CD4-positive, alpha-beta T cell (primary cell): ENCODE measurements around the gene SRGAP1. TPM values are rescaled to one million over a fixed set of nuclear protein-coding genes. Genes with fewer than 3 reads are reported as not detected.

ENCODE experiments used
- ATAC-seq: fragments of 200-7000 bp; cut with Tn5 transposase; one replicate; pipeline ENCODE4 v1.10.0; 2022; ENCODE audit warnings: mild to moderate bottlenecking; ENCODE audit not compliant: poor library complexity
- CTCF ChIA-PET: fragments of 350-600 bp; sonication (Branson Sonifier 250); formaldehyde crosslinking; loops from one replicate; lab custom pipeline; 2021; ENCODE audit warnings: antibody characterized with exemption, inconsistent platforms; lab: Charles Lee
- POLR2A ChIA-PET: fragments of 350-600 bp; sonication (Branson Sonifier 250); formaldehyde crosslinking; loops from one replicate; lab custom pipeline; 2021; ENCODE audit warnings: antibody characterized with exemption, inconsistent platforms; lab: Charles Lee
- DNase-seq, 14 experiments: peaks; one replicate each; pipeline ENCODE4 v3.0.0-alpha.2; 2013 to 2020; ENCODE audit warnings: mixed read lengths in 2 of 14
- H3K27ac ChIP-seq, 2 donors: one replicate each; pipeline versions ENCODE4 v1.5.1 to v1.7.0; 2013; ENCODE audit warnings: low read length in 2 of 2, low read depth in 1 of 2, mild to moderate bottlenecking in 1 of 2
- H3K27me3 ChIP-seq, 2 experiments: 1 replicate in 1 of 2; 2 replicates in 1 of 2; pipeline versions ENCODE4 v1.6.1 to v1.7.0; 2013; ENCODE audit warnings: low read length in 2 of 2, control low read depth in 1 of 2, mild to moderate bottlenecking in 1 of 2, moderate library complexity in 1 of 2; ENCODE audit not compliant: insufficient read depth in 2 of 2, control insufficient read depth in 1 of 2
- H3K36me3 ChIP-seq: one replicate; pipeline ENCODE4 v1.6.1; 2013; ENCODE audit warnings: low read length, control low read depth; ENCODE audit not compliant: insufficient read depth
- H3K4me1 ChIP-seq: one replicate; pipeline ENCODE4 v1.6.1; 2013; ENCODE audit warnings: low read length, control low read depth; ENCODE audit not compliant: insufficient read depth
- H3K4me3 ChIP-seq: one replicate; pipeline ENCODE4 v1.5.1; 2013; ENCODE audit warnings: mild to moderate bottlenecking, low read length, moderate library complexity
- H3K9me3 ChIP-seq, 2 experiments: 1 replicate in 1 of 2; 2 replicates in 1 of 2; pipeline versions ENCODE4 v1.6.1 to v1.7.0; 2013; ENCODE audit warnings: low read length in 2 of 2, mild to moderate bottlenecking in 2 of 2, control low read depth in 1 of 2, moderate library complexity in 1 of 2; ENCODE audit not compliant: control insufficient read depth in 1 of 2, insufficient read depth in 1 of 2
- H3K27ac Mint-ChIP-seq: one replicate; pipeline ENCODE4 v1.8.0; 2020; ENCODE audit warnings: mixed read lengths
- H3K27me3 Mint-ChIP-seq: one replicate; pipeline ENCODE4 v1.8.0; 2021; ENCODE audit warnings: mixed read lengths
- H3K36me3 Mint-ChIP-seq: one replicate; pipeline ENCODE4 v1.8.0; 2021; ENCODE audit warnings: low read depth, mixed read lengths
- H3K4me1 Mint-ChIP-seq: one replicate; pipeline ENCODE4 v1.8.0; 2021; ENCODE audit warnings: low read depth, mixed read lengths
- H3K4me3 Mint-ChIP-seq: one replicate; pipeline ENCODE4 v1.8.0; 2020; ENCODE audit warnings: mild to moderate bottlenecking, mixed read lengths
- H3K9me3 Mint-ChIP-seq: one replicate; pipeline ENCODE4 v1.8.0; 2020; ENCODE audit warnings: mixed read lengths
- CTCF ChIP-seq: fragments of 200-600 bp; IDR thresholded peaks from one replicate; pipeline ENCODE4 v1.8.0; 2022; ENCODE audit warnings: antibody characterized with exemption, mild to moderate bottlenecking
- intact Hi-C, 2 experiments: fragments of 100-400 bp; cut with DNase I in 1 of 2; cut with micrococcal nuclease in 1 of 2; formaldehyde crosslinking; loops; one replicate each; pipeline versions ENCODE4 v1.15.1 to v1.9.0; 2023 to 2025; cut with DNase I, micrococcal nuclease
- total RNA-seq, 174 experiments: library from RNA in 2 of 174; stranded (reverse) in 2 of 174; gene quantifications; one replicate each; pipeline ENCODE4 v1.2.3 and lab custom pipeline; 2021 to 2026

The SRGAP1 gene
- total RNA-seq, 2 experiments from 2014 or later = 0.03 TPM; not detected in 1

GRCh38 chr12:63846238-63846967 is 1.9 kb downstream of the SRGAP1 start:
- intact Hi-C loops = no loop called here

GRCh38 chr12:63848450-63848849 is 4.0 kb downstream of the SRGAP1 start:
- no peak overlapping the region for H3K27ac Mint-ChIP-seq
- H3K4me3 ChIP-seq = no peak overlapping the region
- peaks cover 10 to 17% of the 10 kb centered on the region in 2 experiments for H3K27me3 ChIP-seq
- no peaks in the 10 kb centered on the region for H3K36me3 Mint-ChIP-seq
- peaks cover 10% of the 10 kb centered on the region for H3K4me1 ChIP-seq
- intact Hi-C loops = no loop called here
- H3K36me3 ChIP-seq = no peaks in the 10 kb centered on the region
- peaks cover 6% of the 10 kb centered on the region for H3K4me1 Mint-ChIP-seq
- DNase-seq = no peak
- no peak overlapping the region for H3K4me3 Mint-ChIP-seq
- H3K27me3 Mint-ChIP-seq = peaks cover 25% of the 10 kb centered on the region
- H3K9me3 ChIP-seq = no peaks in the 10 kb centered on the region
- POLR2A ChIA-PET = no interaction called here
- ATAC-seq = no peak
- no peaks in the 10 kb centered on the region for H3K9me3 Mint-ChIP-seq
- CTCF ChIA-PET = no interaction called here
- TF ChIP-seq CTCF = no peak
- no peak overlapping the region for H3K27ac ChIP-seq

More at GRCh38 chr12:63846238-63846967, 1.9 kb downstream of the SRGAP1 start:
- POLR2A ChIA-PET = no interaction called here
- Histone ChIP-seq H3K9me3 (no peaks in the 10 kb centered on the region), H3K27me3 (peaks cover 10 to 24% of the 10 kb centered on the region in 2 experiments), H3K27ac (no peak overlapping the region), H3K4me1 (peaks cover 15% of the 10 kb centered on the region), H3K4me3 (no peak overlapping the region), H3K36me3 (no peaks in the 10 kb centered on the region)
- no peak overlapping the region for H3K27ac Mint-ChIP-seq
- DNase-seq (no peak), ATAC-seq (no peak)
- H3K4me1 Mint-ChIP-seq = peaks cover 6% of the 10 kb centered on the region
- peaks cover 29% of the 10 kb centered on the region for H3K27me3 Mint-ChIP-seq
- TF ChIP-seq CTCF = no peak
- no peaks in the 10 kb centered on the region for H3K36me3 Mint-ChIP-seq
- no peak overlapping the region for H3K4me3 Mint-ChIP-seq
- CTCF ChIA-PET = no interaction called here
- H3K9me3 Mint-ChIP-seq = no peaks in the 10 kb centered on the region

- Mint-ChIP-seq H3K4me1 (peaks cover 6% of the 10 kb centered on the region), H3K9me3 (no peaks in the 10 kb centered on the region), H3K4me3 (no peak overlapping the region), H3K27me3 (peaks cover 25% of the 10 kb centered on the region), H3K27ac (no peak overlapping the region), H3K36me3 (no peaks in the 10 kb centered on the region)
- peaks cover 9% of the 10 kb centered on the region for H3K4me1 ChIP-seq
- H3K27me3 ChIP-seq = peaks cover 10 to 17% of the 10 kb centered on the region in 2 experiments
- no peak overlapping the region for H3K27ac ChIP-seq
- POLR2A ChIA-PET = no interaction called here
- intact Hi-C loops = no loop called here
- no peak for TF ChIP-seq CTCF
- DNase-seq (no peak), ATAC-seq (no peak)
- CTCF ChIA-PET = no interaction called here
- no peaks in the 10 kb centered on the region for H3K9me3 ChIP-seq
- H3K4me3 ChIP-seq = no peak overlapping the region
- H3K36me3 ChIP-seq = no peaks in the 10 kb centered on the region
Measured at GRCh38 chr12:63849106-63849620, 4.7 kb downstream of the SRGAP1 start.
